WI38 (cell line): ENCODE data around the gene GPR42.

Experiments
- H3K4me3 ChIP-seq: 2 replicates; pipeline ENCODE4 v1.5.1; 2011; ENCODE audit warnings: low read depth, mild to moderate bottlenecking, control low read depth, low read length
- TF ChIP-seq, protein P1 (sequence below): IDR thresholded peaks from 2 replicates; pipeline ENCODE4 v1.5.1; 2012; ENCODE audit warnings: low read depth, mild to moderate bottlenecking, control low read depth, low read length

Gene GPR42

DNA sequence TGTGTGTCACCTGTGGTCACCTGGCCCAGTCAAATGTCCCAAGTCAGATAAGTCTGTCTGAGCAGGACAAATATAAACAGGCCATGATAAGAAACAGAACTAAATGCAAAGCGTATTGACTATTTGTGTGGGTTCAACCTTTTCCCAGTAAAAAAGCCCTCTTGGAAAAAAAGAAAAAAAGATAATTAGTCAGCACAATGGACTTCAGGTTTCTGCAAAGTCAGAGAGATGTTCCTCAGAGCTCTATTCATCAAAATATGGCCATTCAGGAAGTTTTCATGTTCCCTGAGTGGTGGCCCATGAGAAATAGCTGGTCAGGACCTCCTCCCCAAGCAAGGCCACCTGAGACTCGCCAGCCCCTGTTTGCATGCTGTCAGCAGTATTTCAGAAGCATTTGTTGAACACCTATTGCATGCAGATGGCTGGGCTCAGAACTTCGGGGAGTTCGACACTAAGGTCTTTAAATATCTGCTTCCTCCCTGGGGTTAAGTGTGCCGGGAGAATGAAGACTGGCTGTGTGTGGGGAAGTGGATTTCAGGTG, 9.9 kb upstream of the GPR42 start:
- TF ChIP-seq, protein P1, sequence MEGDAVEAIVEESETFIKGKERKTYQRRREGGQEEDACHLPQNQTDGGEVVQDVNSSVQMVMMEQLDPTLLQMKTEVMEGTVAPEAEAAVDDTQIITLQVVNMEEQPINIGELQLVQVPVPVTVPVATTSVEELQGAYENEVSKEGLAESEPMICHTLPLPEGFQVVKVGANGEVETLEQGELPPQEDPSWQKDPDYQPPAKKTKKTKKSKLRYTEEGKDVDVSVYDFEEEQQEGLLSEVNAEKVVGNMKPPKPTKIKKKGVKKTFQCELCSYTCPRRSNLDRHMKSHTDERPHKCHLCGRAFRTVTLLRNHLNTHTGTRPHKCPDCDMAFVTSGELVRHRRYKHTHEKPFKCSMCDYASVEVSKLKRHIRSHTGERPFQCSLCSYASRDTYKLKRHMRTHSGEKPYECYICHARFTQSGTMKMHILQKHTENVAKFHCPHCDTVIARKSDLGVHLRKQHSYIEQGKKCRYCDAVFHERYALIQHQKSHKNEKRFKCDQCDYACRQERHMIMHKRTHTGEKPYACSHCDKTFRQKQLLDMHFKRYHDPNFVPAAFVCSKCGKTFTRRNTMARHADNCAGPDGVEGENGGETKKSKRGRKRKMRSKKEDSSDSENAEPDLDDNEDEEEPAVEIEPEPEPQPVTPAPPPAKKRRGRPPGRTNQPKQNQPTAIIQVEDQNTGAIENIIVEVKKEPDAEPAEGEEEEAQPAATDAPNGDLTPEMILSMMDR = no peak
- H3K4me3 ChIP-seq = no peak overlapping the region

DNA sequence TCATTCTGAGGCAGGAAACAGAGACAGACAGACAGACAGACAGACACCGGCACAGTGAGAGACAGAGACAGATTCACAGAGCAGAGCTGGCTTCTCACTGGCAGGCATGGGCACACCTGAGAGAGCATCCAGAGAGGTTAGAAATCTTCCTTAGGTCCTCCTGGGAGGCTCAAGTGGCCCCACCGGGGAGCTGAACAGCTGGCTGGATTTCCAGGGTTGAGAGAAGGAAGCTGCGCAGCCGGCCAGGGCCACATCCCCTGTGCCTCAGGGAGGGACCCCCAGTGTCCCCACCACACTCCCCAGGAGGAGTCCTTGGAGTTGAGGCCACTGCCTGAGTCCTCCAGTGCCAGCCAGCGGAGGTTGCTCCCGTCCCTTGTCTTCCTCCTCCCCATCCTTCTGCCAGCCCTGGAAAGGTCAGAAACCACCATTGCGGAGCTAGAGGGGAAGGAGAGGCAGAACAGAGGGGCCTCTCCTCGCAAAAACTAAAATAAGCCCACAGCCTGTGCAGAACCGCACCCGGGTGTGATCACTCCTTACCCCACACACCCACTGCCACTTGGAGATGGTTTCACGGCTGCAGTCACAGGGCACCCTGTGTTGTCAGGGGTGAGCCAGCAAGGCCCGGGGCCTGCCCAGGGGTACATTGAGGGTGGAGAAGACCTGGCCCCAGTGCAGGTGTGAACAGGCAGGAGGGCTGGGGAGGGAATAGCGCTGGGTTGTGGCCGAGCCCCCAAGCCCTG, 8.4 kb upstream of the GPR42 start:
- no peak overlapping the region for H3K4me3 ChIP-seq

DNA sequence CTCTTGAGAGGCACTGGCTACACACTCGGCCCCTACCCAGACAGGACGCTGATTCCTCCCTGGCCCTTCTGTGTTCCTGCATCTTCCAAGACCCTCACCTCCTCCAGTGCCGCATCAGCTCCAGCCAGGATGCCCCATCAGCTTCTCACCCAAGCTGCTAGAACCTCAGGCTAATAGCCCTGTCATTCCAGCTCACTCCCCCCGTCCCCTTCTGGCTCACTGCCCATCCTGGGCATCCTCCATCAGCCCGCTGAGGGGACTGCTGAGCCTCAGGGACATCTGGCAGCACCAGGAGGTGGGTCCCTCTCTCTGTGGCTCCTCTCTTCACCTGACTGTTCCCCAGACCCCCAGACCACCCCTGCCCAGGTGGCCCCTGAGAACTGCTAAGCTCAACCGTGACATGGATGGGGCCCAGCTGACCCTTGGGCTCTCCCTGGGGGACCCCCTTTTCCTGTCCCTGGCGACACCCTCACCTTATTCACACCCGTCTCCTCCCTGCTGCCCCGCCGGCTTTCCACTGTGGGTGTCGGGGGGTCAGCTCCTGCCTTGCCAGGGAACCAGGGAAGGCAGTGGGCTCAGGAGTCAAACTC, 7.8 kb upstream of the GPR42 start:
- TF ChIP-seq, protein P1 = no peak
- H3K4me3 ChIP-seq = no peak overlapping the region

More for the DNA sequence above, 8.4 kb upstream of the GPR42 start:
- TF ChIP-seq, protein P1 = no peak

DNA sequence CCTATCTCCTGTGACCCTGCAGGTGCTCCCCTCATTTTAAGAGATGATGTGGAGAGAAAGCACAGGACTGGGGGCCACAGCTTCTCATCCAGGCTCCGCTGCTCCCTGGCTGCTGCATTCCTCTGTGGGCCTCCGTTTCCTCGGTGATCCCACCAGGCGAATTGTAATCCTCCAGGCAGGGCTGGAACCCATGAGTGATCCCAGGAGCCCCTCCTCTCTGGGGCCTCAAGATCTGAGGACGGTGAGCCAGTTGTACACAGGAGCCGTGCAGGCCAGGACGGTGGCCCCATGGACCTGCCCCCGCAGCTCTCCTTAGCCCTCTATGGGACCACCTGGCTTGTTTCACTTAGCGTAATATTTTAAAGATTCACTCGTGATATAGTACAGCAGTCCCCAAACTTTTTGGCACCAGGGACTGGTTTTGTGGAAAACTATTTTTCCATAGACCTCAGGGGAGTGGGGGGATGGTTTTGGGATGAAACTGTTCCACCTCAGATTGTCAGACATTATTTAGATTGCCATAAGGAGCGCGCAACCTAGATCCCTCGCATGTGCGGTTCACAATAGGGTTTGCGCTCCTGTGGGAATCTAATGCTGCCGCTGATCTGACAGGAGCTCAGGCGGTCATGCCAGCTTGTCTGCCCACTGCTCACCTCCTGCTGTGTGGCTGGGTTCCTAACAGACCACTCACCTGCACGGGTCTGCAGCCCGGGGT, 7.0 kb upstream of the GPR42 start:
- H3K4me3 ChIP-seq = no peak overlapping the region
- TF ChIP-seq, protein P1 = no peak

DNA sequence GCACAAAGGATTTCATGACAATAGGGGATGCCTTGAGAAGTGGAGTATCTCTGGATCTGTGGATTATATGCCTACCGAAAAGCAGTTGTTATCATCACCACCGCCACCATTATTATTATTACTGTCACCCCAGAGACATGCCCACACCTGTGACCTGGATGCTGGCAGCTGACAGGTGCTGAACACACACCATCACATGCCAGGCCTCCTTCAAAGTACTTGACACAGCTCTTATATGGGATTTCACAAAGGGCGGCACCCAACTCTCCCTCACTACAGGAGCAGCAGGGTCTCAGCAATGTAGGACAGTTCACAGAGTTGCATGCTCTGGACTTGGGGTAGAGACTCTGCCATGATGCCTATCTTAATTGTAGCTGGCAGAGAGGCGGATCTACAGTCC, 5.6 kb upstream of the GPR42 start:
- no peak overlapping the region for H3K4me3 ChIP-seq
- TF ChIP-seq, protein P1 = no peak

DNA sequence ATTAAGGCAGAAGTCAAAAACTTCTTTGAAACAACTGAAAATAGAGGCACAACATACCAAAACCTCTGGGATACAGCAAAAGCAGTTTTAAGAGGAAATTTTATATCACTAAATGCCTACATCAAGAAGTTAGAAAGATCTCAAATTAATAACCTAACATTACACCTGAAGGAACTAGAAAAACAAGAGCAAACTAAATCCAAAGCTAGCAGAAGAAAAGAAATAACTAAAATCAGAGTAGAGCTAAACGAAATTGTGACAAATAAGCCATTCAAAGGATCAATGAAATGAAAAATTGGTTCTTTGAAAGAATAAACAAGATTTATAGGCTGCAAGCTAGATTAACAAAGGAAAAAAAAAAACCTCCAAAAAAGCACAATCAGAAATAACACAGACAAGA, 2.5 kb upstream of the GPR42 start:
- TF ChIP-seq, protein P1 = no peak
- no peak overlapping the region for H3K4me3 ChIP-seq
